NB4 (cell line): Measurements from ENCODE around the gene ECE1.
"Not testable (repeated sequence)": the region's sequence is repeated elsewhere in the genome, so short reads cannot be mapped to it uniquely, and the experiment has no call there.

Source experiments
- DNase-seq: peaks from one replicate; pipeline ENCODE4 v3.0.0; 2010; ENCODE audit warnings: low read depth
- H3K4me3 ChIP-seq: one replicate; pipeline ENCODE4 v1.5.1; 2011; ENCODE audit warnings: mild to moderate bottlenecking, low read depth, low read length, moderate library complexity
- CTCF ChIP-seq: IDR thresholded peaks from one replicate; pipeline ENCODE4 v1.5.1; 2012; ENCODE audit warnings: low read depth, low read length
- MYC ChIP-seq: IDR thresholded peaks from 2 replicates; pipeline ENCODE4 v1.6.1; 2011; ENCODE audit warnings: low read depth, low read length
- POLR2A ChIP-seq: IDR thresholded peaks from 2 replicates; pipeline ENCODE4 v1.6.1; 2011; ENCODE audit warnings: mild to moderate bottlenecking; ENCODE audit not compliant: insufficient read length; ENCODE audit errors: extremely low read depth
- TF ChIP-seq, protein P1 (sequence below): IDR thresholded peaks from 2 replicates; pipeline ENCODE4 v1.6.1; 2011; ENCODE audit warnings: low read depth, low read length

Gene ECE1

GRCh38 chr1:21188235-21188634, 102.0 kb downstream of the ECE1 start:
- DNase-seq = no peak
- TF ChIP-seq, protein P1, sequence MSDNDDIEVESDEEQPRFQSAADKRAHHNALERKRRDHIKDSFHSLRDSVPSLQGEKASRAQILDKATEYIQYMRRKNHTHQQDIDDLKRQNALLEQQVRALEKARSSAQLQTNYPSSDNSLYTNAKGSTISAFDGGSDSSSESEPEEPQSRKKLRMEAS = no peak
- TF ChIP-seq POLR2A (no peak), MYC (no peak), CTCF (no peak)
- no peak overlapping the region for H3K4me3 ChIP-seq

DNA sequence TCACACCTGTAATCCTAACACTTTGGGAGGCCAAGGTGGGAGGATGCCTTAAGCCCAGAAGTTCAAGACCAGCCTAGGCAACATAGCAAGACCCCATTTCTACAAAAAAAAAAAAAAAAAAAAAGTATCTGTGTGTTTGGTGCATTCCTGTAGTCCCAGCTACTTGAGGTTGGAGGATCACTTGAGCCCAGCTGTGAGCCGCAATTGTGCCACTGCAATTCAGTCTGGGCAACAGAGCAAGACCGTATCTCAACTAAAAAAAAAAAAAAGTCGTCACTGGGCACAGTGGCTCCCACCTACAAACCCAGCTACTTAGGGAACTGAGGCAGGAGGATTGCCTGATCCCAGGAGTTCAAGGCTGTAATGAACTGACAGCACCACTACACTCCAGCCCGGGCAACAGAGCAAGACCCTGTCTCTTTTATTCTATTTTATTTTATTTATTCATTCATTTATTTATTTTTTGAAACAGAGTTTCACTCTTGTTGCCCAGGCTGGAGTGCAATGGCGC, 105.0 kb downstream of the ECE1 start:
- no peak for DNase-seq
- TF ChIP-seq MYC (no peak), CTCF (no peak), POLR2A (no peak)
- TF ChIP-seq, protein P1 = no peak
- H3K4me3 ChIP-seq = no peak overlapping the region

- TF ChIP-seq, protein P1 = no peak
- TF ChIP-seq MYC = no peak
- TF ChIP-seq POLR2A = no peak
- TF ChIP-seq CTCF = no peak
- no peak overlapping the region for H3K4me3 ChIP-seq
- DNase-seq = peak; percentile 19
Measured at GRCh38 chr1:21184276-21184675, 106.0 kb downstream of the ECE1 start.

- no peak for DNase-seq
- no peak for TF ChIP-seq POLR2A
- TF ChIP-seq CTCF = no peak
- TF ChIP-seq MYC = no peak
- TF ChIP-seq, protein P1 = no peak
Measured at GRCh38 chr1:21182181-21182731, 108.0 kb downstream of the ECE1 start.

GRCh38 chr1:21178271-21178670, 112.0 kb downstream of the ECE1 start:
- DNase-seq, H3K4me3 ChIP-seq: not testable (repeated sequence)

More at GRCh38 chr1:21182181-21182731, 108.0 kb downstream of the ECE1 start:
- H3K4me3 ChIP-seq = no peak overlapping the region

DNA sequence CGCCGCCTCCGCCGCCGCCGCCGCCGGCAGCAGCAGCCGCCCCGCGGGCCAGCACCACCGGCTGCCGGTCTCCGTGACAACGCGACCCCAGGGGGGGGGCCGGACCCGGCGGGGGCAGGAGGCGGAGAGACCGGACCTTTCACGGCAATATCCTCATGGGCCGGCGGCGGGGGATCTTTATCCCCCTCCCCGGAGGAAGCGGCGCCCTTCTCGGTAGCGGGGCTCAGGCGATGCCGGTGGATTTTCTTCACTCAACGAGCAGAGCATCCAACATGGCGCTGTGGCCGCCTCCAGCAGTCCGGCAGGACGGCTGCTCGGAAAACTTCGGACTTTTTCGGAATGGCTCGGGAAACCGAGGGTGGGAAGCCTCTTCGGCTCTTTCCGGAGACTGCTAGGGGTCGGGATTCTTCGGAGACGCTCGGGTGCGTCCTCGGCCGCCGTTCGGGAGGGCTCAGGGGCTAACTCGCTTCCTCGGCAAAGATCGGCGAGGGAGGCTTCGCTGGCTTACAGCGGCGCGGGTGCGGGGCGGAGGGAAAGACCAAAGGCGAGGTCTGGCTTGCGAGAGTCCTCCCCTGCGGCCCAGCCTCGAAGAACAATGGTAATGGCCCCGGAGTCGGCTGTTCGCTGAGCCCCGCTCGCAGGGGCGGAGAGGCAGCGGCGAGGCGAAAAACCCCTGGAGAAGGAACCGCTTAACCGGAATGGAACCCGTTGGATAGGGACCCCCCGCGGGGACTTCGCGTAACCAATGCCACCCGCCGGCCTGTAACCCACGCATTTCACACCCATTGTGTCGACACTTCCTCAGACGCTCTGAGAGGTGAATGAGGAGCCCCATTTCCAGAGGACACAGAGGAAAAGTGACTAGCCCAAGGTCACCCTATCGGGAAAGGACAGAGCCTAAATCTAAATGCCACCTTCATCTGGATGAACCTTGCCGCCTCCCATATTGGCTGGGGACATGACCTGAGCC, 113.4 kb downstream of the ECE1 start, which contains the start of gene EIF4G3:
Gene EIF4G3 (minus strand): TSS at position 312 of the 970 bp plus-strand sequence. CDS start 174,155 bp downstream, outside the sequence.
- TF ChIP-seq, protein P1 = peak; percentile 30
- TF ChIP-seq POLR2A (peak; percentile 78), MYC (peak; percentile 75), CTCF (no peak)
- peak; percentile 96 for DNase-seq
- peak within 1 kb of the TSS; percentile 81 for H3K4me3 ChIP-seq
